Measurements from ENCODE around the gene CD47.

GRCh38 chr3:108013141-108014055, 77.4 kb downstream of the CD47 start:
- no peak for TF ChIP-seq CTCF (IDR thresholded peaks at IDR 0.05)
- no peak for TF ChIP-seq POLR2A (IDR thresholded peaks at IDR 0.05)
